Adipocyte (in vitro differentiated cells): Measurements from ENCODE around the gene AFDN.
A peak's percentile ranks its signal among the peaks of the same experiment; 100 is the strongest.

Experiments used
- DNase-seq: peaks from one replicate; pipeline ENCODE4 v3.0.0-alpha.2; 2015; ENCODE audit warnings: low read depth
- H3K27me3 ChIP-seq: replicated peaks from 2 replicates; pipeline ENCODE4 v1.7.0; 2013; ENCODE audit warnings: mild to moderate bottlenecking, low read length, moderate library complexity; ENCODE audit not compliant: control insufficient read depth, insufficient read depth
- H3K36me3 ChIP-seq: 2 replicates; pipeline ENCODE4 v1.7.0; 2013; ENCODE audit warnings: low read length, mild to moderate bottlenecking, moderate library complexity; ENCODE audit not compliant: control insufficient read depth, insufficient read depth, severe bottlenecking
- H3K4me1 ChIP-seq: 2 replicates; pipeline ENCODE4 v1.7.0; 2013; ENCODE audit warnings: mild to moderate bottlenecking, low read length, moderate library complexity; ENCODE audit not compliant: control insufficient read depth, insufficient read depth
- H3K4me3 ChIP-seq: 2 replicates; pipeline ENCODE4 v1.7.0; 2013; ENCODE audit warnings: mild to moderate bottlenecking, low read length, moderate library complexity
- H3K9ac ChIP-seq: 2 replicates; pipeline ENCODE4 v1.7.0; 2013; ENCODE audit warnings: mild to moderate bottlenecking, low read length, moderate library complexity
- H3K9me3 ChIP-seq: 2 replicates; pipeline ENCODE4 v1.7.0; 2013; ENCODE audit warnings: mild to moderate bottlenecking, low read length, moderate library complexity; ENCODE audit not compliant: control insufficient read depth

Gene AFDN

GRCh38 chr6:167848783-167849182 is 22.1 kb downstream of the AFDN start:
- Histone ChIP-seq H3K9me3 (no peaks in the 10 kb centered on the region), H3K36me3 (no peaks in the 10 kb centered on the region), H3K4me3 (no peak overlapping the region), H3K9ac (no peak overlapping the region), H3K4me1 (no peaks in the 10 kb centered on the region), H3K27me3 (no peaks in the 10 kb centered on the region)
- DNase-seq, result no peak

GRCh38 chr6:167849846-167850459 is 23.2 kb downstream of the AFDN start:
- H3K36me3 ChIP-seq, result no peaks in the 10 kb centered on the region
- H3K4me1 ChIP-seq, result no peaks in the 10 kb centered on the region
- no peak overlapping the region for H3K4me3 ChIP-seq
- no peak overlapping the region for H3K9ac ChIP-seq
- no peaks in the 10 kb centered on the region for H3K9me3 ChIP-seq
- H3K27me3 ChIP-seq, result no peaks in the 10 kb centered on the region
- peak; percentile 22 for DNase-seq

DNA sequence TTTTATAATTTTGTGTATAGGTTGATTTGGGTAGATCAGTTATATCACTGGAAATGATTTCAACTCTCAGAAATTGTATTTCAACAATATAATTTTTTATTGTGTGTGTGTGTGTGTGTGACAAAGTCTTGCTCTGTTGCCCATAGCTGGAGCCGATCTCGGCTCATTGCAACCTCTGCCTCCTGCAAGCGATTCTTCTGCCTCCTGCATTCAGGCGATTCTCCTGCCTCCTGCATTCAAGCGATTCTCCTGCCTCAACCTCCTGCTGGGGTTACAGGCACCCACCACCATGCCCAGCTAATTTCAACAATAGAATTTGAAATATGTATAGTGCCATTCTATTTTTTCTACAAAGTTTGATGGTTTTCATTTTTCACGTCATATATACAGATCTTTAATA is 24.1 kb downstream of the AFDN start:
- Histone ChIP-seq H3K27me3 (no peaks in the 10 kb centered on the region), H3K36me3 (no peaks in the 10 kb centered on the region), H3K4me3 (no peak overlapping the region), H3K9ac (no peak overlapping the region), H3K9me3 (no peaks in the 10 kb centered on the region), H3K4me1 (peaks cover 6% of the 10 kb centered on the region)
- DNase-seq, result no peak

DNA sequence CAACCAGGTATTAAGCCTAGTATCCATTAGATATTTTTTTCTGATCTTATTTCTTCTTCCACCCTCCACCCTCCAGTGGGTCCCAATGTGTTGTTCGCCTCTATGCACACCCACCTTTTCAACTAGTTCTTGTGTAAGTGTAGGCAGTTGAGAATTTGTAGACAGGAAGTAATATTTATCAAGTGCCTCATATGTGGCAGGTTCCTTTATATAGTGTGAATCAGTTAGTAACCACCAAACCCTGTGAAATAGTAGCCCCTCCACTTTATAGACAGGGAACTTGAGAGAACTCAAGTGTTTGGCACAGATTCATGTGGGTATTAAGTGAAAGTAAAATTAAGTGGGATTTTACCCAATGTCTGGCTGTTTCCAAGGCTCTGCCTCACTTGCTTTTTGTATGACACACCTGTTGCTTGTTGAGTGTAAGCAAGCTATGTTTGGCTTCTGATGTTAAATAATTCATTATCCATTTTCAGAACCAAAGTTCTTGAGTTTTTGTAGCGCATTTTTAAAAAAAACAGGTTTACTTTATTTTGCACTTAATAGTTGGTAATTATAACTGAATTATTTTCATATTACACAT is 24.8 kb downstream of the AFDN start:
- Histone ChIP-seq H3K4me1 (peaks cover 11% of the 10 kb centered on the region), H3K4me3 (no peak overlapping the region), H3K9me3 (no peaks in the 10 kb centered on the region), H3K9ac (no peak overlapping the region), H3K36me3 (no peaks in the 10 kb centered on the region), H3K27me3 (no peaks in the 10 kb centered on the region)
- no peak for DNase-seq

GRCh38 chr6:167855825-167856425 is 29.2 kb downstream of the AFDN start:
- Histone ChIP-seq H3K4me1 (peaks cover 43% of the 10 kb centered on the region), H3K4me3 (no peak overlapping the region), H3K9me3 (no peaks in the 10 kb centered on the region), H3K9ac (peak overlapping the region; percentile 13), H3K36me3 (no peaks in the 10 kb centered on the region), H3K27me3 (no peaks in the 10 kb centered on the region)
- peak; percentile 88 for DNase-seq

- Histone ChIP-seq H3K36me3 (no peaks in the 10 kb centered on the region), H3K4me1 (peaks cover 43% of the 10 kb centered on the region), H3K9ac (no peak overlapping the region), H3K4me3 (no peak overlapping the region), H3K9me3 (no peaks in the 10 kb centered on the region), H3K27me3 (no peaks in the 10 kb centered on the region)
- DNase-seq, result no peak
Observed at GRCh38 chr6:167856474-167856873, 29.8 kb downstream of the AFDN start.

DNA sequence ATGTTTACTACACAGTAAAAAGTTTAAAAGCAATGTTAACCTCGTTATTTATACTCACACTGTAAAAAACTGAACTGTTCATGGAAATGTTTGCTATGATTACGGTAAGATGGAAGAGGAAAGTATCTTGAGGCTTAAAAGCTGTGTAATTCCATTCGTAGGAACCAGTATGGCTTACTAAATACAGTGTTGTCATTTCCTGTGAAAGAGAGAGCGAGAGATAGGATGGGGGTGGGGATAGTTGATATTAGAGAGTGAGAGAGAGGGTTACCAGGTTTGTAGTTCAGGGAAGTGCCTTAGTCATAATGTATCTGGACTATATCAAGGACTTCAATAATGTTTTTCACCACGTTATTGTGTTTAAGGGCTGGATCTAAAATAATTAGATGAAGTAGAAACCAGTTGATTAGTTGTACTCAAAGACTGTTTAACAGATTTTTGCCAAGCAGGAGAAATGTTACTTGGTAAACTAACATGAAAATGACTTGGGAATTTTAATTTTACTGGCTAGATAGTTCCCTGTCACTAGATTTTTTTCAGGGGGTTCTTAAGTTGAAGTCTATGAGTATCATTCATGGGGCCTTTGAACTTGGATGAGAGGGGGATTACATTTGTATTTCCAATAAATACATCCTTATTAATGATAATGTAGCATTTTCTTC is 30.4 kb downstream of the AFDN start:
- Histone ChIP-seq H3K4me3 (peak overlapping the region; percentile 48), H3K9ac (no peak overlapping the region), H3K27me3 (no peaks in the 10 kb centered on the region), H3K4me1 (peaks cover 43% of the 10 kb centered on the region), H3K9me3 (no peaks in the 10 kb centered on the region), H3K36me3 (no peaks in the 10 kb centered on the region)
- DNase-seq, result no peak

GRCh38 chr6:167858086-167858591 is 31.4 kb downstream of the AFDN start:
- Histone ChIP-seq H3K4me3 (peak overlapping the region; percentile 48), H3K9ac (peak overlapping the region; percentile 4), H3K27me3 (no peaks in the 10 kb centered on the region), H3K4me1 (peaks cover 43% of the 10 kb centered on the region), H3K9me3 (no peaks in the 10 kb centered on the region), H3K36me3 (no peaks in the 10 kb centered on the region)
- DNase-seq, result peak; percentile 58

GRCh38 chr6:167858842-167859664 is 32.3 kb downstream of the AFDN start:
- H3K4me1 ChIP-seq, result peaks cover 43% of the 10 kb centered on the region
- no peaks in the 10 kb centered on the region for H3K27me3 ChIP-seq
- DNase-seq, result peak; percentile 26
- H3K4me3 ChIP-seq, result peak overlapping the region; percentile 48
- no peaks in the 10 kb centered on the region for H3K9me3 ChIP-seq
- H3K36me3 ChIP-seq, result no peaks in the 10 kb centered on the region
- H3K9ac ChIP-seq, result peak overlapping the region; percentile 4

GRCh38 chr6:167860550-167861226 is 34.0 kb downstream of the AFDN start:
- Histone ChIP-seq H3K36me3 (no peaks in the 10 kb centered on the region), H3K9me3 (no peaks in the 10 kb centered on the region), H3K27me3 (no peaks in the 10 kb centered on the region), H3K4me3 (no peak overlapping the region), H3K9ac (no peak overlapping the region), H3K4me1 (peaks cover 39% of the 10 kb centered on the region)
- DNase-seq, result no peak
